ENCODE results near the gene FAM193B. TPM values are rescaled to one million over a fixed set of nuclear protein-coding genes. Genes with fewer than 3 reads are reported as not detected.

The FAM193B gene
- total RNA-seq, 1 experiment from 2014 or later, result 58.5 TPM

DNA sequence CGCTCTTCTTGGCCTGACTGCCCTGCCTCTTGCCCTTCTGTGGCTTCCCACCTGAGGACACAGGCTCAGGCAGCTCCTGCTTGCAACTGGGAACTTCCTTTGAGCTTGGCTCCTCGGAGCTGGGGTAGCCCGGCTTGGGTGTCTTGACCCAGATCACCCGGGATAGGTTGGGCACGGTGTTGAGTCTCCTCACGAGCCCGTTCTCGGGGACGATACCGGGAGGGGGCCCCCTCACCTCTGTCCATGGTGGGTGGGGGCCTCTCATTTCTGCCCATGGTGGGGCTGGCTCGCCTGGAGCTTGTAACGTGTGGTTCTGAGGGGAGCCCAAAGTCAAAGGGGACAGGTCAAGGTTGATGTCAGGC lies 29.8 kb downstream of the FAM193B start:
- H3K4me3 ChIP-seq (ENCODE audit: low read depth in 2 of 2, low read length in 2 of 2), result no peak overlapping the region
- no peak for DNase-seq (ENCODE audit: low read depth, low spot score)
- in situ Hi-C loops (cut with HindIII; ENCODE audit: low pct_unique_long_range_greater_than_20kb, low sequenced_read_pairs) (no loop called here), intact Hi-C loops (cut with micrococcal nuclease; ENCODE audit: unreplicated experiment) (no loop called here)
- CTCF ChIA-PET, result no interaction called here
- H3K27me3 ChIP-seq (ENCODE audit: control insufficient read depth, insufficient read depth, low read length), result no peaks in the 10 kb centered on the region
- peaks cover 3% of the 10 kb centered on the region for H3K4me1 ChIP-seq (ENCODE audit: control insufficient read depth, insufficient read depth, low read length)
- peaks cover 17% of the 10 kb centered on the region for H3K36me3 ChIP-seq (ENCODE audit: control insufficient read depth, insufficient read depth, low read length)
- TF ChIP-seq TCF7L2 (IDR thresholded peaks at IDR 0.05; ENCODE audit: low read depth, low read length) (no peak), SIN3A (IDR thresholded peaks at IDR 0.05; ENCODE audit: borderline replicate concordance, insufficient read depth, low read depth, low read length) (no peak), CTCF (IDR thresholded peaks at IDR 0.05) (no peak), REST (IDR thresholded peaks at IDR 0.05; ENCODE audit: insufficient read depth in 1 of 2, low read depth in 2 of 2, low read length in 1 of 2) (no peak), POLR2AphosphoS5 (IDR thresholded peaks at IDR 0.05; ENCODE audit: low read depth, low read length) (no peak)
- POLR2A ChIA-PET, result no interaction called here
- H3K9me3 ChIP-seq (ENCODE audit: control insufficient read depth, insufficient read depth, low read depth, low read length), result no peaks in the 10 kb centered on the region
- H3K27ac ChIP-seq (ENCODE audit: low read length), result no peak overlapping the region
- no peak for ATAC-seq
- BruUV-seq (replicated peaks), result no TSS peak

- H3K4me1 ChIP-seq (ENCODE audit: control insufficient read depth, insufficient read depth, low read length), result peaks cover 9% of the 10 kb centered on the region
- POLR2A ChIA-PET, result no interaction called here
- no peaks in the 10 kb centered on the region for H3K27me3 ChIP-seq (ENCODE audit: control insufficient read depth, insufficient read depth, low read length)
- CTCF ChIA-PET, result interaction anchor here (0.7 kb wide), 1 partner anchor 15 kb away, joined by 4 read pairs; no protein-coding TSS in a partner anchor
- no peak overlapping the region for H3K4me3 ChIP-seq (ENCODE audit: low read depth in 2 of 2, low read length in 2 of 2)
- BruUV-seq (replicated peaks), result no TSS peak
- peaks cover 17% of the 10 kb centered on the region for H3K36me3 ChIP-seq (ENCODE audit: control insufficient read depth, insufficient read depth, low read length)
- H3K27ac ChIP-seq (ENCODE audit: low read length), result no peak overlapping the region
- ATAC-seq, result no peak
- DNase-seq (ENCODE audit: low read depth, low spot score), result no peak
- in situ Hi-C loops (cut with HindIII; ENCODE audit: low pct_unique_long_range_greater_than_20kb, low sequenced_read_pairs) (no loop called here), intact Hi-C loops (cut with micrococcal nuclease; ENCODE audit: unreplicated experiment) (no loop called here)
- no peaks in the 10 kb centered on the region for H3K9me3 ChIP-seq (ENCODE audit: control insufficient read depth, insufficient read depth, low read depth, low read length)
- TF ChIP-seq TCF7L2 (IDR thresholded peaks at IDR 0.05; ENCODE audit: low read depth, low read length), result no peak
- no peak for TF ChIP-seq SIN3A (IDR thresholded peaks at IDR 0.05; ENCODE audit: borderline replicate concordance, insufficient read depth, low read depth, low read length)
- TF ChIP-seq CTCF (IDR thresholded peaks at IDR 0.05), result no peak
- TF ChIP-seq POLR2AphosphoS5 (IDR thresholded peaks at IDR 0.05; ENCODE audit: low read depth, low read length), result no peak
- no peak for TF ChIP-seq REST (IDR thresholded peaks at IDR 0.05; ENCODE audit: insufficient read depth in 1 of 2, low read depth in 2 of 2, low read length in 1 of 2)
These were observed 30.4 kb downstream of the FAM193B start for GRCh38 chr5:177523711-177524538.

Measured in Panc1 (cell line).